ENCODE results near the gene KANK3.
"Not testable (repeated sequence)": the region's sequence is repeated elsewhere in the genome, so short reads cannot be mapped to it uniquely, and the experiment has no call there.

KANK3 gene

GRCh38 chr19:8306235-8307054 lies 36.6 kb downstream of the KANK3 start:
- H3K4me3 ChIP-seq (ENCODE audit: low read length) = peak overlapping the region; percentile 67
- no peak for DNase-seq (ENCODE audit: low read depth, low spot score)

GRCh38 chr19:8305798-8306197 lies 37.3 kb downstream of the KANK3 start:
- DNase-seq (ENCODE audit: low read depth, low spot score) = no peak
- no peak overlapping the region for H3K4me3 ChIP-seq (ENCODE audit: low read length)

GRCh38 chr19:8304841-8305621 lies 38.0 kb downstream of the KANK3 start:
- DNase-seq (ENCODE audit: low read depth, low spot score) = no peak
- H3K4me3 ChIP-seq (ENCODE audit: low read length) = no peak overlapping the region

GRCh38 chr19:8302734-8303133 lies 40.3 kb downstream of the KANK3 start:
- no peak overlapping the region for H3K4me3 ChIP-seq (ENCODE audit: low read length)
- DNase-seq (ENCODE audit: low read depth, low spot score) = no peak

- no peak overlapping the region for H3K4me3 ChIP-seq (ENCODE audit: low read length)
- no peak for DNase-seq (ENCODE audit: low read depth, low spot score)
These were observed 40.7 kb downstream of the KANK3 start for GRCh38 chr19:8302357-8302691.

- not testable (repeated sequence) for DNase-seq (ENCODE audit: low read depth, low spot score); H3K4me3 ChIP-seq (ENCODE audit: low read length)
These were observed 51.7 kb downstream of the KANK3 start for GRCh38 chr19:8291337-8291736.

GRCh38 chr19:8276508-8276907 lies 66.6 kb downstream of the KANK3 start:
- DNase-seq (ENCODE audit: low read depth, low spot score); H3K4me3 ChIP-seq (ENCODE audit: low read length): not testable (repeated sequence)

Measured in Jurkat, Clone E6-1 (cell line).